RKO (cell line): ENCODE results near the gene RNF213.
"Not testable (repeated sequence)": the region's sequence is repeated elsewhere in the genome, so short reads cannot be mapped to it uniquely, and the experiment has no call there.

Experiments
- DNase-seq: peaks from one replicate; pipeline ENCODE4 v3.0.0-alpha.2; 2016; ENCODE audit warnings: low spot score

The RNF213 gene

GRCh38 chr17:80320496-80320895, 59.8 kb downstream of the RNF213 start:
- DNase-seq: no peak

GRCh38 chr17:80322864-80323263, 62.2 kb downstream of the RNF213 start:
- no peak for DNase-seq

GRCh38 chr17:80323982-80324381, 63.3 kb downstream of the RNF213 start:
- no peak for DNase-seq

- no peak for DNase-seq
Observed at GRCh38 chr17:80327518-80327917, 66.9 kb downstream of the RNF213 start.

GRCh38 chr17:80328634-80329380, 68.2 kb downstream of the RNF213 start:
- DNase-seq: no peak

- not testable (repeated sequence) for DNase-seq
Observed at GRCh38 chr17:80329421-80329820, 68.8 kb downstream of the RNF213 start.

GRCh38 chr17:80330276-80330675, 69.6 kb downstream of the RNF213 start:
- DNase-seq: no peak

- not testable (repeated sequence) for DNase-seq
Observed at GRCh38 chr17:80330938-80331337, 70.3 kb downstream of the RNF213 start.

GRCh38 chr17:80331820-80332219, 71.2 kb downstream of the RNF213 start:
- DNase-seq: no peak

- DNase-seq: no peak
Observed at GRCh38 chr17:80337195-80337895, 76.7 kb downstream of the RNF213 start.

GRCh38 chr17:80339118-80339517, 78.5 kb downstream of the RNF213 start:
- DNase-seq: no peak

- DNase-seq: no peak
Observed at GRCh38 chr17:80339731-80340456, 79.2 kb downstream of the RNF213 start.

- no peak for DNase-seq
Observed at GRCh38 chr17:80345321-80345720, 84.7 kb downstream of the RNF213 start.

- no peak for DNase-seq
Observed at GRCh38 chr17:80345841-80346497, 85.3 kb downstream of the RNF213 start.

GRCh38 chr17:80346498-80347275, 86.0 kb downstream of the RNF213 start:
- no peak for DNase-seq

- no peak for DNase-seq
Observed at GRCh38 chr17:80347536-80347935, 86.9 kb downstream of the RNF213 start.

- DNase-seq: no peak
Observed at GRCh38 chr17:80347948-80348351, 87.3 kb downstream of the RNF213 start.

- DNase-seq: no peak
Observed at GRCh38 chr17:80348551-80349150, 88.0 kb downstream of the RNF213 start.

GRCh38 chr17:80349151-80349651, 88.5 kb downstream of the RNF213 start:
- DNase-seq: no peak

GRCh38 chr17:80349751-80350150, 89.1 kb downstream of the RNF213 start:
- DNase-seq: no peak
